HepG2 (cell line): Measurements from ENCODE around the gene ANP32B. TPM values are rescaled to one million over a fixed set of nuclear protein-coding genes. Genes with fewer than 3 reads are reported as not detected.

Source experiments
- AGO2 ChIP-seq: fragments of 200-400 bp; formaldehyde crosslinking; optimal IDR thresholded peaks from 2 replicates; pipeline ENCODE3; 2017; ENCODE audit warnings: mild to moderate bottlenecking, low read depth, low read length, moderate library complexity
- BHLHE40 ChIP-seq: IDR thresholded peaks from 2 replicates; pipeline ENCODE4 v1.6.1; 2011; ENCODE audit warnings: low read length, improper control_type of control experiment
- E2F1 ChIP-seq: sonication (generic); formaldehyde crosslinking; IDR thresholded peaks from 2 replicates; pipeline ENCODE4 v1.5.0; 2020; ENCODE audit warnings: missing genetic modification reagents
- GLI4 ChIP-seq: sonication (generic); formaldehyde crosslinking; IDR thresholded peaks from 2 replicates; pipeline ENCODE4 v1.5.1; 2020; ENCODE audit warnings: missing genetic modification reagents, mild to moderate bottlenecking, moderate library complexity, borderline replicate concordance
- JDP2 ChIP-seq: sonication (generic); formaldehyde crosslinking; IDR thresholded peaks from 2 replicates; pipeline ENCODE4 v1.8.1; 2022; ENCODE audit warnings: missing genetic modification reagents, borderline replicate concordance
- KLF13 ChIP-seq: sonication (generic); formaldehyde crosslinking; IDR thresholded peaks from 2 replicates; pipeline ENCODE4 v1.4.0; 2020; ENCODE audit warnings: mild to moderate bottlenecking, missing genetic modification reagents
- LRRFIP1 ChIP-seq: sonication (generic); formaldehyde crosslinking; conservative IDR thresholded peaks from 2 replicates; pipeline ENCODE4 v1.4.0; 2020; ENCODE audit warnings: missing genetic modification reagents
- MAX ChIP-seq: IDR thresholded peaks from 2 replicates; pipeline ENCODE4 v1.6.1; 2012; ENCODE audit warnings: inconsistent platforms
- PHB2 ChIP-seq: fragments of 450-650 bp; IDR thresholded peaks from 2 replicates; pipeline ENCODE4 v1.6.1; 2018; ENCODE audit not compliant: partially characterized antibody
- RXRB ChIP-seq: IDR thresholded peaks from 2 replicates; pipeline ENCODE4 v1.6.1; 2016; ENCODE audit warnings: borderline replicate concordance, missing genetic modification reagents, missing compliant biosample characterization
- SMAD9 ChIP-seq: sonication (generic); formaldehyde crosslinking; IDR thresholded peaks from 2 replicates; pipeline ENCODE4 v1.5.1; 2020; ENCODE audit warnings: mild to moderate bottlenecking, missing genetic modification reagents
- TFDP2 ChIP-seq: sonication (generic); formaldehyde crosslinking; IDR thresholded peaks from 2 replicates; pipeline ENCODE4 v1.4.0; 2020; ENCODE audit warnings: missing genetic modification reagents
- ZFX ChIP-seq: sonication (generic); formaldehyde crosslinking; IDR thresholded peaks from 2 replicates; pipeline ENCODE4 v1.4.0; 2020; ENCODE audit warnings: mild to moderate bottlenecking, low read depth, missing genetic modification reagents, moderate library complexity
- ZNF136 ChIP-seq: sonication (generic); formaldehyde crosslinking; IDR thresholded peaks from 2 replicates; pipeline ENCODE4 v1.8.1; 2022; ENCODE audit warnings: low read depth, mild to moderate bottlenecking, moderate library complexity, missing genetic modification reagents
- ZNF232 ChIP-seq: sonication (generic); formaldehyde crosslinking; IDR thresholded peaks from 2 replicates; pipeline ENCODE4 v1.4.0; 2020; ENCODE audit warnings: missing genetic modification reagents, borderline replicate concordance
- ZNF281 ChIP-seq: sonication (generic); formaldehyde crosslinking; IDR thresholded peaks from 2 replicates; pipeline ENCODE4 v1.4.0; 2020; ENCODE audit warnings: missing genetic modification reagents, borderline replicate concordance
- ZNF382 ChIP-seq: sonication (generic); formaldehyde crosslinking; IDR thresholded peaks from 2 replicates; pipeline ENCODE4 v1.5.0; 2020; ENCODE audit warnings: missing genetic modification reagents, mild to moderate bottlenecking, borderline replicate concordance
- ZNF597 ChIP-seq: sonication (generic); formaldehyde crosslinking; IDR thresholded peaks from 2 replicates; pipeline ENCODE4 v1.5.0; 2020; ENCODE audit warnings: missing genetic modification reagents
- polyA plus RNA-seq, 8 experiments: library from polyadenylated mRNA; depleted of rRNA in 3 of 8; stranded (reverse) in 7 of 8; unstranded in 1 of 8; fragments of >200 nt; fragmentation: Illumina TruSeq in 4 of 8; extraction: Trizol in 4 of 8; gene quantifications; 2 replicates each; pipeline versions ENCODE4 v1.2.1 to v1.2.3, GENCODE V29; 2011 to 2016; ENCODE audit warnings: low read depth in 4 of 8, missing spikeins in 1 of 8, mixed read lengths in 1 of 8; ENCODE audit not compliant: insufficient read depth in 1 of 8
- total RNA-seq, 5 experiments: library from RNA; depleted of rRNA; stranded (reverse); fragments of >200 nt; fragmentation: Illumina TruSeq; extraction: Trizol; gene quantifications; 2 replicates each; pipeline ENCODE4 v1.2.3, GENCODE V29; 2016; ENCODE audit warnings: low read depth in 1 of 5

The ANP32B gene
- total and polyA plus RNA-seq, 2 of the 13 experiments (the other 11 are each of a cell fraction or from before 2014, with no cell fraction given) = 22.1 to 37.5 TPM

GRCh38 chr9:97985058-97985861 lies 2.1 kb downstream of the ANP32B start (continued):
- 0 out of 2 replicates have a peak, but pooled peaks have one; percentile 13 for TF ChIP-seq RXRB (CRISPR knock-in tag)
- TF ChIP-seq PHB2 = no peak
- TF ChIP-seq LRRFIP1 = no peak
- TF ChIP-seq ZNF382 = no peak
- TF ChIP-seq SMAD9 = 0 out of 2 replicates have a peak, but pooled peaks have one; percentile 74
- 0 out of 2 replicates have a peak, but pooled peaks have one; percentile 50 for TF ChIP-seq ZNF136
- TF ChIP-seq GLI4 (CRISPR knock-in tag) = peak; percentile 76; the same call in 1 of the 2 replicates
- 0 out of 2 replicates have a peak, but pooled peaks have one; percentile 55 for TF ChIP-seq TFDP2 (CRISPR knock-in tag)
- TF ChIP-seq KLF13 (CRISPR knock-in tag) = 0 out of 2 replicates have a peak, but pooled peaks have one; percentile 18
- 0 out of 2 replicates have a peak, but pooled peaks have one; percentile 35 for TF ChIP-seq E2F1 (CRISPR knock-in tag)
- TF ChIP-seq JDP2 (CRISPR knock-in tag) = no peak; the same call in 1 of the 2 replicates
- peak; percentile 78; the same call in 1 of the 2 replicates for TF ChIP-seq MAX
- TF ChIP-seq ZNF281 (CRISPR knock-in tag) = no peak
- TF ChIP-seq ZNF597 (CRISPR knock-in tag) = no peak
- no peak for TF ChIP-seq BHLHE40
- 0 out of 2 replicates have a peak, but pooled peaks have one; percentile 86 for TF ChIP-seq ZNF232
- peak; percentile 71 for TF ChIP-seq AGO2
- peak; percentile 23 for TF ChIP-seq ZFX (CRISPR knock-in tag)
